HepG2 (cell line): Measurements from ENCODE around the gene TCOF1. TPM values are rescaled to one million over a fixed set of nuclear protein-coding genes. Genes with fewer than 3 reads are reported as not detected.

Experiments
- ATF7-NPFF ChIP-seq: sonication (generic); formaldehyde crosslinking; IDR thresholded peaks from 2 replicates; pipeline ENCODE4 v1.8.1; 2023; ENCODE audit warnings: mild to moderate bottlenecking, low read depth, missing genetic modification reagents, moderate library complexity
- FOXO1 ChIP-seq: sonication (generic); formaldehyde crosslinking; IDR thresholded peaks from 2 replicates; pipeline ENCODE4 v1.4.0; 2020; ENCODE audit warnings: missing genetic modification reagents
- FOXO4 ChIP-seq: sonication (generic); formaldehyde crosslinking; conservative IDR thresholded peaks from 2 replicates; pipeline ENCODE4 v1.8.1; 2023; ENCODE audit warnings: missing genetic modification reagents
- HMGXB3 ChIP-seq: sonication (generic); formaldehyde crosslinking; IDR thresholded peaks from 2 replicates; pipeline ENCODE4 v1.4.0; 2020; ENCODE audit warnings: missing genetic modification reagents, borderline replicate concordance
- KLF12 ChIP-seq: sonication (generic); formaldehyde crosslinking; IDR thresholded peaks from 2 replicates; pipeline ENCODE4 v1.4.0; 2020; ENCODE audit warnings: missing genetic modification reagents, borderline replicate concordance
- NCOA2 ChIP-seq: sonication (generic); formaldehyde crosslinking; IDR thresholded peaks from 2 replicates; pipeline ENCODE4 v1.8.0; 2022; ENCODE audit warnings: inconsistent platforms
- NCOA5 ChIP-seq: sonication (generic); formaldehyde crosslinking; IDR thresholded peaks from 2 replicates; pipeline ENCODE4 v1.4.0; 2020; ENCODE audit warnings: missing genetic modification reagents
- RBFOX2 ChIP-seq: fragments of 200-400 bp; formaldehyde crosslinking; IDR thresholded peaks from 2 replicates; pipeline ENCODE4 v1.6.1; 2017; ENCODE audit warnings: low read depth, mild to moderate bottlenecking, low read length
- RNF219 ChIP-seq: sonication (generic); formaldehyde crosslinking; IDR thresholded peaks from 2 replicates; pipeline ENCODE4 v1.5.0; 2020; ENCODE audit warnings: mild to moderate bottlenecking, missing genetic modification reagents
- SRF ChIP-seq: IDR thresholded peaks from 2 replicates; pipeline ENCODE4 v1.6.1; 2011; ENCODE audit warnings: mild to moderate bottlenecking, low read depth, low read length, moderate library complexity
- THAP7 ChIP-seq: sonication (generic); formaldehyde crosslinking; IDR thresholded peaks from 2 replicates; pipeline ENCODE4 v1.8.1; 2023; ENCODE audit warnings: mild to moderate bottlenecking, missing genetic modification reagents
- ZNF292 ChIP-seq: sonication (generic); formaldehyde crosslinking; IDR thresholded peaks from 2 replicates; pipeline ENCODE4 v1.8.1; 2022; ENCODE audit warnings: mild to moderate bottlenecking, low read depth, missing genetic modification reagents, borderline replicate concordance
- ZNF333 ChIP-seq: sonication (generic); formaldehyde crosslinking; IDR thresholded peaks from 2 replicates; pipeline ENCODE4 v1.4.0; 2020; ENCODE audit warnings: mild to moderate bottlenecking, missing genetic modification reagents, borderline replicate concordance
- ZNF34 ChIP-seq: sonication (generic); formaldehyde crosslinking; IDR thresholded peaks from 2 replicates; pipeline ENCODE4 v1.4.0; 2020; ENCODE audit warnings: mild to moderate bottlenecking, missing genetic modification reagents, borderline replicate concordance
- ZNF496 ChIP-seq: sonication (generic); formaldehyde crosslinking; IDR thresholded peaks from 2 replicates; pipeline ENCODE4 v1.8.1; 2023; ENCODE audit warnings: mild to moderate bottlenecking, moderate library complexity, missing genetic modification reagents; ENCODE audit not compliant: insufficient replicate concordance
- ZNF619 ChIP-seq: sonication (generic); formaldehyde crosslinking; IDR thresholded peaks from 2 replicates; pipeline ENCODE4 v1.4.0; 2020; ENCODE audit warnings: mild to moderate bottlenecking, missing genetic modification reagents
- ZNF672 ChIP-seq: sonication (generic); formaldehyde crosslinking; IDR thresholded peaks from 2 replicates; pipeline ENCODE4 v1.8.1; 2022; ENCODE audit warnings: missing genetic modification reagents
- ZNF839 ChIP-seq: sonication (generic); formaldehyde crosslinking; IDR thresholded peaks from 2 replicates; pipeline ENCODE4 v1.4.0; 2020; ENCODE audit warnings: missing genetic modification reagents, mild to moderate bottlenecking, borderline replicate concordance
- polyA plus RNA-seq, 8 experiments: library from polyadenylated mRNA; depleted of rRNA in 3 of 8; stranded (reverse) in 7 of 8; unstranded in 1 of 8; fragments of >200 nt; fragmentation: Illumina TruSeq in 4 of 8; extraction: Trizol in 4 of 8; gene quantifications; 2 replicates each; pipeline versions ENCODE4 v1.2.1 to v1.2.3, GENCODE V29; 2011 to 2016; ENCODE audit warnings: low read depth in 4 of 8, missing spikeins in 1 of 8, mixed read lengths in 1 of 8; ENCODE audit not compliant: insufficient read depth in 1 of 8
- total RNA-seq, 5 experiments: library from RNA; depleted of rRNA; stranded (reverse); fragments of >200 nt; fragmentation: Illumina TruSeq; extraction: Trizol; gene quantifications; 2 replicates each; pipeline ENCODE4 v1.2.3, GENCODE V29; 2016; ENCODE audit warnings: low read depth in 1 of 5

Gene TCOF1
- total and polyA plus RNA-seq, 2 of the 13 experiments (the other 11 are each of a cell fraction or from before 2014, with no cell fraction given), result 10.1 to 41.6 TPM

GRCh38 chr5:150428106-150428876 lies 70.8 kb downstream of the TCOF1 start (continued):
- TF ChIP-seq FOXO4 (CRISPR knock-in tag), result no peak
- TF ChIP-seq ZNF496 (CRISPR knock-in tag), result no peak
- TF ChIP-seq SRF, result no peak
- no peak for TF ChIP-seq THAP7 (CRISPR knock-in tag)
- TF ChIP-seq ZNF672, result no peak
- TF ChIP-seq HMGXB3 (CRISPR knock-in tag), result peak; percentile 22; the same call in 1 of the 2 replicates
- TF ChIP-seq ZNF839 (CRISPR knock-in tag), result no peak
- TF ChIP-seq KLF12, result no peak
- TF ChIP-seq NCOA2, result 0 out of 2 replicates have a peak, but pooled peaks have one; percentile 57
- no peak; the same call in 1 of the 2 replicates for TF ChIP-seq FOXO1 (CRISPR knock-in tag)
- TF ChIP-seq RBFOX2, result no peak
- peak; percentile 37; the same call in 1 of the 2 replicates for TF ChIP-seq ZNF619 (CRISPR knock-in tag)
- no peak for TF ChIP-seq ATF7-NPFF (CRISPR knock-in tag)
- TF ChIP-seq ZNF34, result no peak
- no peak for TF ChIP-seq NCOA5
- no peak for TF ChIP-seq RNF219 (CRISPR knock-in tag)
- 0 out of 2 replicates have a peak, but pooled peaks have one; percentile 19 for TF ChIP-seq ZNF333 (CRISPR knock-in tag)
- no peak for TF ChIP-seq ZNF292 (CRISPR knock-in tag)
